ENCODE data around the gene TMED9. TPM values are rescaled to one million over a fixed set of nuclear protein-coding genes. Genes with fewer than 3 reads are reported as not detected.
A peak's percentile ranks its signal among the peaks of the same experiment; 100 is the strongest.

The TMED9 gene
- 100 to 1,000 TPM in 1 of 2 experiments, 10 to 100 TPM in 1; 99.9 to 111 TPM for total RNA-seq

GRCh38 chr5:177592010-177592834 lies at the start of gene TMED9:
Gene TMED9 (plus strand): TSS chr5:177592203. CDS start chr5:177592215, 12 bp downstream.
- CTCF ChIA-PET, result interaction anchor here (1.1 to 1.5 kb wide), 4 partner anchors 8 to 97 kb away, joined by 3 to 4 read pairs (median 4); no protein-coding TSS in a partner anchor
- Mint-ChIP-seq H3K27me3 (peaks cover 30% of the 10 kb centered on the region), H3K4me1 (peaks cover 37% of the 10 kb centered on the region), H3K4me3 (peak within 1 kb of the TSS; percentile 97), H3K27ac (peak within 1 kb of the TSS; percentile 100), H3K9me3 (ENCODE audit: low read depth) (no peaks in the 10 kb centered on the region), H3K36me3 (peaks cover 33% of the 10 kb centered on the region)
- ATAC-seq (peak; percentile 99), DNase-seq (peak; percentile 90)

GRCh38 chr5:177542816-177543465 lies 49.1 kb upstream of the TMED9 start:
- Mint-ChIP-seq H3K4me3 (no peak overlapping the region), H3K9me3 (ENCODE audit: low read depth) (no peaks in the 10 kb centered on the region), H3K27ac (no peak overlapping the region), H3K36me3 (peaks cover 21% of the 10 kb centered on the region), H3K27me3 (no peaks in the 10 kb centered on the region), H3K4me1 (peaks cover 4% of the 10 kb centered on the region)
- CTCF ChIA-PET, result interaction anchor here (0.9 kb wide), 1 partner anchor 17 kb away, joined by 3 read pairs; no protein-coding TSS in a partner anchor
- no peak for DNase-seq
- no peak for ATAC-seq

GRCh38 chr5:177545487-177546257 lies 46.3 kb upstream of the TMED9 start:
- CTCF ChIA-PET, result interaction anchor here (0.8 kb wide), 1 partner anchor 18 kb away, joined by 3 read pairs; no protein-coding TSS in a partner anchor
- H3K9me3 Mint-ChIP-seq (ENCODE audit: low read depth), result no peaks in the 10 kb centered on the region

GRCh38 chr5:177546258-177546741 lies 45.7 kb upstream of the TMED9 start:
- Mint-ChIP-seq H3K27me3 (no peaks in the 10 kb centered on the region), H3K27ac (no peak overlapping the region), H3K4me1 (no peaks in the 10 kb centered on the region), H3K4me3 (no peak overlapping the region), H3K36me3 (peaks cover 20% of the 10 kb centered on the region), H3K9me3 (ENCODE audit: low read depth) (no peaks in the 10 kb centered on the region)
- CTCF ChIA-PET, result interaction anchor here (0.8 kb wide), 1 partner anchor 17 kb away, joined by 3 read pairs; no protein-coding TSS in a partner anchor
- DNase-seq, result no peak
- ATAC-seq, result no peak

More at GRCh38 chr5:177545487-177546257, 46.3 kb upstream of the TMED9 start:
- Mint-ChIP-seq H3K4me1 (peaks cover 4% of the 10 kb centered on the region), H3K36me3 (peaks cover 20% of the 10 kb centered on the region), H3K27ac (no peak overlapping the region), H3K27me3 (no peaks in the 10 kb centered on the region), H3K4me3 (no peak overlapping the region)
- ATAC-seq, result no peak
- no peak for DNase-seq

GRCh38 chr5:177547736-177548135 lies 44.3 kb upstream of the TMED9 start:
- CTCF ChIA-PET, result no interaction called here
- H3K4me1 Mint-ChIP-seq, result peaks cover 6% of the 10 kb centered on the region
- no peaks in the 10 kb centered on the region for H3K27me3 Mint-ChIP-seq
- H3K4me3 Mint-ChIP-seq, result no peak overlapping the region
- peaks cover 20% of the 10 kb centered on the region for H3K36me3 Mint-ChIP-seq
- ATAC-seq (no peak), DNase-seq (no peak)
- H3K9me3 Mint-ChIP-seq (ENCODE audit: low read depth), result no peaks in the 10 kb centered on the region
- H3K27ac Mint-ChIP-seq, result no peak overlapping the region

GRCh38 chr5:177548495-177548894 lies 43.5 kb upstream of the TMED9 start:
- peaks cover 20% of the 10 kb centered on the region for H3K36me3 Mint-ChIP-seq
- no peak overlapping the region for H3K4me3 Mint-ChIP-seq
- no peaks in the 10 kb centered on the region for H3K9me3 Mint-ChIP-seq (ENCODE audit: low read depth)
- CTCF ChIA-PET, result interaction anchor here (1.1 kb wide), 1 partner anchor 8 kb away, joined by 3 read pairs; no protein-coding TSS in a partner anchor
- DNase-seq, result no peak
- H3K27me3 Mint-ChIP-seq, result no peaks in the 10 kb centered on the region
- no peak for ATAC-seq
- H3K27ac Mint-ChIP-seq, result no peak overlapping the region
- H3K4me1 Mint-ChIP-seq, result peaks cover 14% of the 10 kb centered on the region

GRCh38 chr5:177550122-177550521 lies 41.9 kb upstream of the TMED9 start:
- no peak overlapping the region for H3K4me3 Mint-ChIP-seq
- CTCF ChIA-PET, result no interaction called here
- DNase-seq, result no peak

GRCh38 chr5:177552839-177553455 lies 39.1 kb upstream of the TMED9 start:
- CTCF ChIA-PET, result interaction anchor here (0.9 kb wide), 1 partner anchor 24 kb away, joined by 3 read pairs; no protein-coding TSS in a partner anchor
- H3K27ac Mint-ChIP-seq, result peak overlapping the region; percentile 41

More at GRCh38 chr5:177550122-177550521, 41.9 kb upstream of the TMED9 start:
- Mint-ChIP-seq H3K9me3 (ENCODE audit: low read depth) (no peaks in the 10 kb centered on the region), H3K27me3 (no peaks in the 10 kb centered on the region), H3K4me1 (peaks cover 23% of the 10 kb centered on the region), H3K27ac (no peak overlapping the region), H3K36me3 (peaks cover 16% of the 10 kb centered on the region)
- no peak for ATAC-seq

GRCh38 chr5:177553671-177554429 lies 38.2 kb upstream of the TMED9 start:
- DNase-seq (peak; percentile 61), ATAC-seq (peak; percentile 59)
- peak overlapping the region; percentile 24 for H3K27ac Mint-ChIP-seq
- H3K27me3 Mint-ChIP-seq, result no peaks in the 10 kb centered on the region
- CTCF ChIA-PET, result interaction anchor here (1.0 kb wide), 1 partner anchor 52 kb away, joined by 5 read pairs; no protein-coding TSS in a partner anchor
- no peaks in the 10 kb centered on the region for H3K9me3 Mint-ChIP-seq (ENCODE audit: low read depth)
- H3K4me3 Mint-ChIP-seq, result peak overlapping the region; percentile 79
- peaks cover 41% of the 10 kb centered on the region for H3K4me1 Mint-ChIP-seq
- H3K36me3 Mint-ChIP-seq, result peaks cover 8% of the 10 kb centered on the region

More at GRCh38 chr5:177552839-177553455, 39.1 kb upstream of the TMED9 start:
- Mint-ChIP-seq H3K27me3 (no peaks in the 10 kb centered on the region), H3K4me1 (peaks cover 41% of the 10 kb centered on the region), H3K36me3 (peaks cover 8% of the 10 kb centered on the region), H3K4me3 (peak overlapping the region; percentile 79), H3K9me3 (ENCODE audit: low read depth) (no peaks in the 10 kb centered on the region)
- ATAC-seq, result no peak
- no peak for DNase-seq

GRCh38 chr5:177554474-177555111 lies 37.4 kb upstream of the TMED9 start, which contains the start of gene FAM193B:
Gene FAM193B (minus strand): TSS chr5:177554563. CDS start chr5:177554458, 105 bp downstream.
- CTCF ChIA-PET, result interaction anchor here (1.0 kb wide), 1 partner anchor 53 kb away, joined by 5 read pairs; no protein-coding TSS in a partner anchor
- ATAC-seq, result peak; percentile 98
- peaks cover 8% of the 10 kb centered on the region for H3K36me3 Mint-ChIP-seq
- DNase-seq, result peak; percentile 97
- H3K4me1 Mint-ChIP-seq, result peaks cover 41% of the 10 kb centered on the region
- H3K9me3 Mint-ChIP-seq (ENCODE audit: low read depth), result no peaks in the 10 kb centered on the region
- H3K27me3 Mint-ChIP-seq, result no peaks in the 10 kb centered on the region
- H3K27ac Mint-ChIP-seq, result peak within 1 kb of the TSS; percentile 77
- peak within 1 kb of the TSS; percentile 79 for H3K4me3 Mint-ChIP-seq

- Mint-ChIP-seq H3K9me3 (ENCODE audit: low read depth) (no peaks in the 10 kb centered on the region), H3K27ac (no peak overlapping the region), H3K4me3 (peak overlapping the region; percentile 79), H3K36me3 (peaks cover 6% of the 10 kb centered on the region), H3K4me1 (peaks cover 41% of the 10 kb centered on the region), H3K27me3 (no peaks in the 10 kb centered on the region)
- CTCF ChIA-PET, result no interaction called here
- ATAC-seq, result no peak
- no peak for DNase-seq
Measured at GRCh38 chr5:177555228-177555627, 36.8 kb upstream of the TMED9 start.

Data from activated CD8-positive, alpha-beta memory T cell treated with anti-CD3 and anti-CD28 coated beads, Interleukin-2, amount 10 ng/mL, durations not matched to agents 7 days and 5 days (primary cell).